Ishikawa (cell line): ENCODE data around the gene IL10RB.

Experiments
- CEBPB ChIP-seq: IDR thresholded peaks from 2 replicates; pipeline ENCODE4 v1.6.1; 2012
- CREB1 ChIP-seq: IDR thresholded peaks from 2 replicates; pipeline ENCODE4 v1.6.1; 2012; ENCODE audit warnings: low read depth
- EGR1 ChIP-seq: IDR thresholded peaks from 2 replicates; pipeline ENCODE4 v1.6.1; 2012
- EP300 ChIP-seq: IDR thresholded peaks from 2 replicates; pipeline ENCODE4 v1.6.1; 2012; ENCODE audit warnings: borderline replicate concordance
- FOXM1 ChIP-seq: IDR thresholded peaks from 2 replicates; pipeline ENCODE4 v1.6.1; 2012; ENCODE audit warnings: low read depth, borderline replicate concordance
- NFIC ChIP-seq: IDR thresholded peaks from 2 replicates; pipeline ENCODE4 v1.6.1; 2012
- RAD21 ChIP-seq: IDR thresholded peaks from 2 replicates; pipeline ENCODE4 v1.6.1; 2012; ENCODE audit warnings: low read depth
- TAF1 ChIP-seq: IDR thresholded peaks from 2 replicates; pipeline ENCODE4 v1.6.1; 2012; ENCODE audit warnings: low read depth, mild to moderate bottlenecking
- TCF12 ChIP-seq: IDR thresholded peaks from 2 replicates; pipeline ENCODE4 v1.6.1; 2012; ENCODE audit warnings: low read depth
- TEAD4 ChIP-seq: IDR thresholded peaks from 2 replicates; pipeline ENCODE4 v1.6.1; 2012
- USF1 ChIP-seq: IDR thresholded peaks from 2 replicates; pipeline ENCODE4 v1.6.1; 2012
- YY1 ChIP-seq: IDR thresholded peaks from 2 replicates; pipeline ENCODE4 v1.6.1; 2012; ENCODE audit warnings: low read depth
- ZBTB7A ChIP-seq: IDR thresholded peaks from 2 replicates; pipeline ENCODE4 v1.6.1; 2012; ENCODE audit warnings: low read depth
- TF ChIP-seq, protein P1 (sequence below): IDR thresholded peaks from 2 replicates; pipeline ENCODE4 v1.6.1; 2012
- TF ChIP-seq, protein P2 (sequence below): IDR thresholded peaks from 2 replicates; pipeline ENCODE4 v1.6.1; 2012; ENCODE audit warnings: low read depth, mild to moderate bottlenecking

Gene IL10RB

GRCh38 chr21:33332143-33332542 is 66.0 kb downstream of the IL10RB start:
- no peak for TF ChIP-seq EP300
- no peak for TF ChIP-seq TAF1
- no peak for TF ChIP-seq YY1
- no peak for TF ChIP-seq TEAD4
- no peak for TF ChIP-seq USF1
- no peak for TF ChIP-seq CREB1

DNA sequence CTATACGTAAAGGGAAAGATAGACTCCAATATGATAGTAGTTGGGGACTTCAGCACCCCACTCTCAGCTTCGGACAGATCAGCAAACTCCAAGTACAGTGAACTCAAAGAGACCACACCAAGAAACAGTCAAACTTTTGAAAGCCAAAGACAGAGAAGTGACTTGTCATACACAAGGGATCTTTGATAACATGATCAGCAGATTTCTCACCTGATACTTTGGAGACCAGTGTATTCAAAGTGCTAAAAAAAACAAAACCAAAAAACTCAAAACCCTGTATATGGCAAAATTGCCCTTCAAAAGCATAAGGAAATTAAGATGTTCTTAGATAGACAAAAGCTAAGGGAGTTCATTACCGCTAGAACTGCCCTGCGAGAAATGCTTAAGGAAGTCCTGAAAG is 68.0 kb downstream of the IL10RB start:
- TF ChIP-seq RAD21, result no peak
- TF ChIP-seq FOXM1, result no peak
- no peak for TF ChIP-seq EP300
- TF ChIP-seq, protein P1, sequence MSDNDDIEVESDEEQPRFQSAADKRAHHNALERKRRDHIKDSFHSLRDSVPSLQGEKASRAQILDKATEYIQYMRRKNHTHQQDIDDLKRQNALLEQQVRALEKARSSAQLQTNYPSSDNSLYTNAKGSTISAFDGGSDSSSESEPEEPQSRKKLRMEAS, result no peak
- TF ChIP-seq TEAD4, result no peak
- TF ChIP-seq ZBTB7A, result no peak
- TF ChIP-seq, protein P2, sequence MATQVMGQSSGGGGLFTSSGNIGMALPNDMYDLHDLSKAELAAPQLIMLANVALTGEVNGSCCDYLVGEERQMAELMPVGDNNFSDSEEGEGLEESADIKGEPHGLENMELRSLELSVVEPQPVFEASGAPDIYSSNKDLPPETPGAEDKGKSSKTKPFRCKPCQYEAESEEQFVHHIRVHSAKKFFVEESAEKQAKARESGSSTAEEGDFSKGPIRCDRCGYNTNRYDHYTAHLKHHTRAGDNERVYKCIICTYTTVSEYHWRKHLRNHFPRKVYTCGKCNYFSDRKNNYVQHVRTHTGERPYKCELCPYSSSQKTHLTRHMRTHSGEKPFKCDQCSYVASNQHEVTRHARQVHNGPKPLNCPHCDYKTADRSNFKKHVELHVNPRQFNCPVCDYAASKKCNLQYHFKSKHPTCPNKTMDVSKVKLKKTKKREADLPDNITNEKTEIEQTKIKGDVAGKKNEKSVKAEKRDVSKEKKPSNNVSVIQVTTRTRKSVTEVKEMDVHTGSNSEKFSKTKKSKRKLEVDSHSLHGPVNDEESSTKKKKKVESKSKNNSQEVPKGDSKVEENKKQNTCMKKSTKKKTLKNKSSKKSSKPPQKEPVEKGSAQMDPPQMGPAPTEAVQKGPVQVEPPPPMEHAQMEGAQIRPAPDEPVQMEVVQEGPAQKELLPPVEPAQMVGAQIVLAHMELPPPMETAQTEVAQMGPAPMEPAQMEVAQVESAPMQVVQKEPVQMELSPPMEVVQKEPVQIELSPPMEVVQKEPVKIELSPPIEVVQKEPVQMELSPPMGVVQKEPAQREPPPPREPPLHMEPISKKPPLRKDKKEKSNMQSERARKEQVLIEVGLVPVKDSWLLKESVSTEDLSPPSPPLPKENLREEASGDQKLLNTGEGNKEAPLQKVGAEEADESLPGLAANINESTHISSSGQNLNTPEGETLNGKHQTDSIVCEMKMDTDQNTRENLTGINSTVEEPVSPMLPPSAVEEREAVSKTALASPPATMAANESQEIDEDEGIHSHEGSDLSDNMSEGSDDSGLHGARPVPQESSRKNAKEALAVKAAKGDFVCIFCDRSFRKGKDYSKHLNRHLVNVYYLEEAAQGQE, result no peak
- no peak for TF ChIP-seq EGR1
- no peak for TF ChIP-seq USF1
- no peak for TF ChIP-seq CREB1
- no peak for TF ChIP-seq YY1
- TF ChIP-seq TAF1, result no peak
- no peak for TF ChIP-seq NFIC
- TF ChIP-seq TCF12, result no peak
- TF ChIP-seq CEBPB, result no peak

GRCh38 chr21:33334824-33335223 is 68.7 kb downstream of the IL10RB start:
- TF ChIP-seq TEAD4 (no peak), RAD21 (no peak), TCF12 (no peak), CEBPB (no peak), FOXM1 (no peak), USF1 (no peak)
- TF ChIP-seq, protein P2, result no peak

DNA sequence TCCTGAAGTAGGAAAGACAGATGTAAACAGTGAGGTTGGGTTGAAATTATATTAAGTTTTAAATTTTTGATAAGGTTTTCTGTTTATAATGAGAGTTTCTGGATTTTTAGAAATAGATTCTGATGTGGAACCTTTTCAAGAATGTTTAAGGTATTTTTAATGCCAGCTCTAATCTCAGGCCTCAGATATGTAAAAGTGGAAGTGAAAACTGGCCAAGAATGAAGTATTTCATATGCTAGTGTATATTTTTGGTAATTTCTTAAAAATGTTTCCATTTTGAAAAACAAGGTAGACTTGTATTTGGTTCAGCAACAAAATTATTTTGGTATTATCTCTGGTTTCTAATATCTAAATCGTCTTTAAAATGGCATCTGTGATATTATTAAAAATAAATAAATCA is 73.0 kb downstream of the IL10RB start:
- TF ChIP-seq TAF1, result no peak
- TF ChIP-seq EP300, result no peak
- TF ChIP-seq CREB1, result no peak
- TF ChIP-seq USF1, result no peak
- TF ChIP-seq RAD21, result no peak
- TF ChIP-seq TEAD4, result no peak
- no peak for TF ChIP-seq TCF12
- TF ChIP-seq FOXM1, result no peak
- TF ChIP-seq, protein P2, result no peak
- TF ChIP-seq CEBPB, result no peak
- no peak for TF ChIP-seq YY1
- TF ChIP-seq EGR1, result no peak
- TF ChIP-seq NFIC, result no peak
- TF ChIP-seq, protein P1, result no peak
- TF ChIP-seq ZBTB7A, result no peak
